Urothelium cell line (cell line): ENCODE results near the gene ACTR6.
A peak's percentile ranks its signal among the peaks of the same experiment; 100 is the strongest.
"Not testable (repeated sequence)": the region's sequence is repeated elsewhere in the genome, so short reads cannot be mapped to it uniquely, and the experiment has no call there.

ENCODE experiments used
- DNase-seq: peaks from one replicate; pipeline ENCODE4 v3.0.0; 2011; ENCODE audit warnings: low spot score, mixed read lengths
- FAIRE-seq: peaks from 2 replicates; lab custom pipeline; 2011; peaks lifted over from hg19 to GRCh38; lab: Jason Lieb, UNC

ACTR6 gene

GRCh38 chr12:100200463-100201181 is at the start of gene ACTR6:
ACTR6 (plus strand) TSS chr12:100200815; CDS start chr12:100200852, 37 bp downstream.
- DNase-seq (peak; percentile 85), FAIRE-seq (no peak)

- DNase-seq (no peak), FAIRE-seq (no peak)
Measured at GRCh38 chr12:100151769-100152168, 48.8 kb upstream of the ACTR6 start.

DNA sequence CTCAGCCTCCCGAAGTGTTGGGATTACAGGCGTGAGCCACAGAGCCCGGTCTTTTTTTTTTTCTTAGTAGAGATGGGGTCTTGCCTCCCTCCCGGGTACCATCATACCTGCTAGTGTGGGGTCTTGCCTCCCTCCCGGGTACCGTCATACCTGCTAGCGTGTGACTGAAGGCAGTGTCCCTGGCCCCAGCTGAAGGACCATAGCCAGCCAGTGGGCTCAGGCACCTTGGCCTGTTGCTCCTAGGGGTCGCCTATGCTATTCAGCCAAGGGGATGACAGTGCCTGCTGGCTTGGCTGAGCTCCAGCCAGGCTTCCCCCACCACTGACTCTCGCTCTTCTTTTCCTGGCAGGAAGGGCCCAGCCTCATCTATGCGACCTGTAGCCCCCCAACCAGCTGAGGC is 47.5 kb upstream of the ACTR6 start:
- FAIRE-seq: no peak
- DNase-seq: no peak

DNA sequence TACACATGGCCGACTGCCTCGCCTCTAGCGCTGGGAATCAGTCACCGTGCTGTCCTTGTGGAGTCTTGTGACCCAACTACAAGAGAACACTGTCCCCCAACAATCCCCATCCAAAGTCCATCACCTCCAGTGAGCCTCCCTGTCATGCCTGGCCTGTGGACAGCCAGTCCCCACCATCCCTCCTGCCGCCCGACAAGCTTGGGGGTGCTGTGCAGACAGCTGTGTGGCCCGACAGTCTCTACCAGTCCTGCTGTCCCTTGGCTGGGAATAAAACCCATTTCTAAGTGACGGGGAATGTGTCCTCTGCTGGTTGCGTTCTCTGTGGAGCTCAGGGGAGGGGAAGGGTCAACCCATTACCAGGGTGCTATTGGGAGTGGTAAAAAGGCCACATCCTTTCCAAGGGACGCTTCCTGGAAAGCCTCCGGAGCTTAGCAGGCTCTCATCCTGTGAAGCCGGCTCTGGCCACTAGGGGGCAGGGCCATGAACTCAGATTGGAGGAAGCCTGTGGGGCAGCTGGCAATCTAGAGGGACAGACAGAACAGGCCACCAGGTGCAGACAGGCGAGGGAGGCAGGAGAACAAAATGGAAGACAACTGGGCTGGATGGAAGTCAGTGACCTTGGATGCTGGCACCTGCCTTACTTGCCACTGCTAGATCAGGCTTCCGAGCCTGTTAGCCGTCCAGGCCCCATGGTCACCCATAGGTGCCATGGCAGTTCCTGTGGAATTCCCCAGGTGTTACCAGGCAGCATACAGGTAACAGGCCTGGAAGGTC is 46.0 kb upstream of the ACTR6 start:
- FAIRE-seq: no peak
- DNase-seq: peak; percentile 38

GRCh38 chr12:100156731-100157426 is 43.7 kb upstream of the ACTR6 start:
- no peak for FAIRE-seq
- DNase-seq: no peak

- DNase-seq (no peak), FAIRE-seq (no peak)
Measured at GRCh38 chr12:100157427-100157821, 43.2 kb upstream of the ACTR6 start.

GRCh38 chr12:100158535-100158934 is 42.1 kb upstream of the ACTR6 start:
- no peak for FAIRE-seq
- no peak for DNase-seq

DNA sequence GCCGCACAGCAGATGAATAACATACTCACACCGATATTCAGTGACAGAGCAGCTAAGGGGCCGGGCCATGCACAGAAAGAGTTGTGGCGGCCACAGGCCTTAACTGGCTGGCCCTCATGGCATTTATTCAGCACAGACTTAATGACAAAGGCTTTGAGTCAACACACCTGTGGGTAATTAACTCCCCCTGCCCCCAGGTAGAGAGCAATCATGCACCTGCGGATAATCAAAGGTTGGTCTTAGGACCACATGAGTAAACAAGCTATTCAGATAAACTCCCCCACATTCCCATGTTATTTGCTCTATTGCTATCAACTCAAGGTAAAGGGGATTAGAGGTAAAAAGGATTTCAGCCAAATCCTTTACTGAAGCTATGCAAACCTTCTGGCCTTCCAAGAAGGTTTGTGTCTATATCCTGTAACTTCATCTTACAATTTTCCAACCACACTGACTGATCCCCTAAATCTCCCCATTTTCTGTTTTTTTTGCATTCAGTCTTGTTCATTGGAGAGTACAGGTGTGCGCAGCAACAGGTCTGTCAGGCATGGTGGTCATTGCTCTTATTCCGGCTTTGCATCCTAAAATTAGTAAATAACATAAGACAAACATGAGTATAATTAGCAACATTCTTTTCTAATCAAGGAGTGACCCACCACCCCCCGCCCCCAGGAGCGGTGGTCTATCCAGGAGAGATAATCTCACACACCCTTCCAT is 41.1 kb upstream of the ACTR6 start:
- no peak for FAIRE-seq

GRCh38 chr12:100163416-100164152 is 37.0 kb upstream of the ACTR6 start:
- FAIRE-seq: no peak
- DNase-seq: no peak

More for the DNA sequence above, 41.1 kb upstream of the ACTR6 start:
- DNase-seq: no peak

GRCh38 chr12:100164153-100164704 is 36.4 kb upstream of the ACTR6 start:
- DNase-seq: no peak
- FAIRE-seq: no peak

- FAIRE-seq: no peak
- no peak for DNase-seq
Measured at GRCh38 chr12:100165356-100165755, 35.3 kb upstream of the ACTR6 start.

GRCh38 chr12:100166232-100166631 is 34.4 kb upstream of the ACTR6 start:
- no peak for DNase-seq
- FAIRE-seq: no peak

- DNase-seq (no peak), FAIRE-seq (no peak)
Measured at GRCh38 chr12:100168562-100168961, 32.1 kb upstream of the ACTR6 start.

DNA sequence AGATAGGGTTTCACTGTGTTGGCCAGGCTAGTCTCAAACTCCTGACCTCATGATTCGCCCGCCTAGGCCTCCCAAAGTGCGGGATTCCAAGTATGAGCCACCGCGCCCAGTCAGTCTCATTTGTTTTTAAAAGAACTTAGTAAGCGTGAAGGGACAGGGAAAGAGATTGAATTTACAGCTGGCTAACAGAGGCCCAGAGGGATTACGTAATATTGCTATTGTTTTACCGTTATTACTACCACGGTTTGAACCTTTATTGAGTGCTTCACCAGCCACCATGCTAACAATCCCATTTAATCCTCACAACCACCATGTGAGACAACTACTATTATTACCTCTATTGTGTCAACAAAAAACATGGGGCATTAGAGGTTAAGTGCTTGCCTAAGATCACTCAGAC is 31.3 kb upstream of the ACTR6 start:
- DNase-seq (no peak), FAIRE-seq (no peak)

GRCh38 chr12:100170313-100170858 is 30.2 kb upstream of the ACTR6 start:
- no peak for DNase-seq
- no peak for FAIRE-seq

DNA sequence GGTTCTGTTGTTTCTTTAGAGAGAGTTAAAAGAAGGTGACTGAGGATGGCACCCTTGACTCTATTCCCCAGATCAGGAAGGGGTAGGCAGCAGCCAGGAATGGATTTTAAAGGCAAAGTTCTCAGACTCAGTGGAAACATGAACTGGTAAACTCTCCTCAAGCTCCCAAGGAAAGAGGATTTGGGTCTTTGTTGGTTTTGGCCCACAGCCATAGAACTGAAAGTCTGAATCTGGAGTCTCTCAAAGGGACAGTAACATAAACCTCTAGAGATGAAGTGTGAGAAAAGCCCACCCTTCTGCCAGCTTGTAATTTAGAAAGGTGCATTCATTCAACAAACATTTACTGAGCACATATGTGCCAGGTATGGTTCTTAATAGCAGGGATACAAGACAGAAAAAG is 29.4 kb upstream of the ACTR6 start:
- no peak for DNase-seq
- FAIRE-seq: no peak

- no peak for DNase-seq
- no peak for FAIRE-seq
Measured at GRCh38 chr12:100173111-100173510, 27.5 kb upstream of the ACTR6 start.

GRCh38 chr12:100174495-100174894 is 26.1 kb upstream of the ACTR6 start:
- FAIRE-seq: no peak
- no peak for DNase-seq

- not testable (repeated sequence) for DNase-seq, FAIRE-seq
Measured at GRCh38 chr12:100176493-100176892, 24.1 kb upstream of the ACTR6 start.

- FAIRE-seq: no peak
- DNase-seq: no peak
Measured at GRCh38 chr12:100179252-100179651, 21.4 kb upstream of the ACTR6 start.
